ENCODE data around the gene CDYL.

GRCh38 chr6:4890627-4891026, 114.4 kb downstream of the CDYL start:
- TF ChIP-seq CTCF (IDR thresholded peaks at IDR 0.05) (no peak), POLR2AphosphoS5 (IDR thresholded peaks at IDR 0.05) (no peak), POLR2A (IDR thresholded peaks at IDR 0.05) (no peak)
